Astrocyte (in vitro differentiated cells and primary cell): ENCODE results near the gene BTBD16. TPM values are rescaled to one million over a fixed set of nuclear protein-coding genes. Genes with fewer than 3 reads are reported as not detected.

Source experiments
- DNase-seq: peaks from one replicate; pipeline ENCODE4 v3.0.0-alpha.2; 2010; ENCODE audit warnings: low read depth
- FAIRE-seq: peaks from 2 replicates; lab custom pipeline; 2011; peaks lifted over from hg19 to GRCh38; lab: Jason Lieb, UNC
- H2AFZ ChIP-seq: 2 replicates; pipeline ENCODE4 v1.6.0; 2012; ENCODE audit warnings: low read depth, low read length, inconsistent platforms
- H3K27ac ChIP-seq: 2 replicates; pipeline ENCODE4 v1.5.1; 2011; ENCODE audit warnings: low read depth, low read length, inconsistent platforms
- H3K27me3 ChIP-seq: 2 replicates; pipeline ENCODE4 v1.6.0; 2011; ENCODE audit warnings: low read length, inconsistent platforms; ENCODE audit not compliant: insufficient read depth
- H3K36me3 ChIP-seq: 2 replicates; pipeline ENCODE4 v1.5.1; 2011; ENCODE audit warnings: low read length, inconsistent platforms; ENCODE audit not compliant: insufficient read depth
- H3K4me1 ChIP-seq: 2 replicates; pipeline ENCODE4 v1.5.1; 2011; ENCODE audit warnings: low read length, inconsistent platforms; ENCODE audit not compliant: insufficient read depth
- H3K4me2 ChIP-seq: 2 replicates; pipeline ENCODE4 v1.6.0; 2012; ENCODE audit warnings: low read length, inconsistent platforms
- H3K4me3 ChIP-seq: 2 replicates; pipeline ENCODE4 v1.5.1; 2011; ENCODE audit warnings: low read depth, mild to moderate bottlenecking, low read length, inconsistent platforms; ENCODE audit not compliant: insufficient read depth
- H3K79me2 ChIP-seq: 2 replicates; pipeline ENCODE4 v1.6.0; 2012; ENCODE audit warnings: mild to moderate bottlenecking, low read length, inconsistent platforms; ENCODE audit not compliant: insufficient read depth
- H3K9ac ChIP-seq: 2 replicates; pipeline ENCODE4 v1.6.0; 2012; ENCODE audit warnings: mild to moderate bottlenecking, low read length, inconsistent platforms
- H3K9me3 ChIP-seq: 2 replicates; pipeline ENCODE4 v1.5.1; 2012; ENCODE audit warnings: low read depth, mild to moderate bottlenecking, low read length, inconsistent platforms; ENCODE audit not compliant: insufficient read depth
- H4K20me1 ChIP-seq: 2 replicates; pipeline ENCODE4 v1.6.0; 2012; ENCODE audit warnings: low read length, inconsistent platforms; ENCODE audit not compliant: insufficient read depth
- H3K27ac Mint-ChIP-seq: one replicate; pipeline ENCODE4 v1.8.0; 2021; ENCODE audit warnings: mild to moderate bottlenecking, mixed read lengths; ENCODE audit not compliant: unreplicated experiment
- H3K27me3 Mint-ChIP-seq: one replicate; pipeline ENCODE4 v1.8.0; 2021; ENCODE audit warnings: low read depth, mixed read lengths; ENCODE audit not compliant: unreplicated experiment
- H3K36me3 Mint-ChIP-seq: one replicate; pipeline ENCODE4 v1.8.0; 2021; ENCODE audit warnings: low read depth, mixed read lengths; ENCODE audit not compliant: unreplicated experiment
- H3K4me1 Mint-ChIP-seq: one replicate; pipeline ENCODE4 v1.8.0; 2021; ENCODE audit warnings: low read depth, mixed read lengths; ENCODE audit not compliant: unreplicated experiment
- H3K4me3 Mint-ChIP-seq: one replicate; pipeline ENCODE4 v1.8.0; 2021; ENCODE audit warnings: mild to moderate bottlenecking, moderate library complexity, mixed read lengths; ENCODE audit not compliant: unreplicated experiment
- H3K9me3 Mint-ChIP-seq: one replicate; pipeline ENCODE4 v1.8.0; 2021; ENCODE audit warnings: mild to moderate bottlenecking, mixed read lengths; ENCODE audit not compliant: unreplicated experiment
- EZH2 ChIP-seq: IDR thresholded peaks from 2 replicates; pipeline ENCODE4 v1.6.1; 2012; ENCODE audit warnings: mild to moderate bottlenecking, low read length, inconsistent platforms; ENCODE audit not compliant: insufficient read depth
- total RNA-seq: library from RNA; stranded (reverse); gene quantifications from 2 replicates; pipeline ENCODE4 v1.2.1, GENCODE V29; 2021
- TF ChIP-seq, protein P1 (sequence below): IDR thresholded peaks from 2 replicates; pipeline ENCODE4 v1.5.1; 2011; ENCODE audit warnings: low read depth, mild to moderate bottlenecking, inconsistent platforms, low read length, moderate library complexity; ENCODE audit not compliant: insufficient read depth

BTBD16 gene
- total RNA-seq, 1 donor from 2014 or later, result not detected

DNA sequence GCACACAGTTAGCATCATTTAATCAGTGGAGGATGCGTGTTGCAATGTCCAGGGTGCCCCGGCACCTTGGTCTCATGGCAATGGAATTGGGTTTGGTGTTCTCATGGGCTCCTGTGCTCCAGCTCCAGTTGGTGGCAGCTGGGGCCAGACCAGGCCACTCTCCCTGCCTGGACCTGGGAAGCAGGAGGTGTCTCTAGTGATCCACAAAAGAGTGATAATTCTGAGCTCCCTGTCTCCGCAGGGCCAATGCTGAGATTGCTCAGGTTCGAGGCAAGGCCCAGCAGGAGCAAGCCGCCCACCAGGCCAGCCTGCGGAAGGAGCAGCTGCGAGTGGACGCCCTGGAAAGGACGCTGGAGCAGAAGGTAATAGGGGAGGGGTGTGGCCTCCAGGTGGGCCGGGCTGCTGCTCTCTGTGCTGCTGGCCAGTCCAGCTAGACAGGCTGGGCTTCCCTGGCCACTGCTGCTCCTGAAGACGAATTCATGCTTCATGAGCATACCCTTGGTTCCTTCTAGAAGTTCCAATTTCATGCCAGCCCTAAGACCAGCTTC, 21.7 kb upstream of the BTBD16 start:
- DNase-seq (no peak), FAIRE-seq (no peak)
- Histone ChIP-seq H3K4me3 (no peak overlapping the region), H3K27me3 (no peaks in the 10 kb centered on the region), H3K4me1 (no peaks in the 10 kb centered on the region), H4K20me1 (no peaks in the 10 kb centered on the region), H3K36me3 (no peaks in the 10 kb centered on the region), H3K27ac (no peak overlapping the region), H3K4me2 (no peak overlapping the region), H3K79me2 (no peaks in the 10 kb centered on the region), H2AFZ (no peak overlapping the region), H3K9me3 (no peaks in the 10 kb centered on the region), H3K9ac (no peak overlapping the region)
- no peak for TF ChIP-seq EZH2
- TF ChIP-seq, protein P1, sequence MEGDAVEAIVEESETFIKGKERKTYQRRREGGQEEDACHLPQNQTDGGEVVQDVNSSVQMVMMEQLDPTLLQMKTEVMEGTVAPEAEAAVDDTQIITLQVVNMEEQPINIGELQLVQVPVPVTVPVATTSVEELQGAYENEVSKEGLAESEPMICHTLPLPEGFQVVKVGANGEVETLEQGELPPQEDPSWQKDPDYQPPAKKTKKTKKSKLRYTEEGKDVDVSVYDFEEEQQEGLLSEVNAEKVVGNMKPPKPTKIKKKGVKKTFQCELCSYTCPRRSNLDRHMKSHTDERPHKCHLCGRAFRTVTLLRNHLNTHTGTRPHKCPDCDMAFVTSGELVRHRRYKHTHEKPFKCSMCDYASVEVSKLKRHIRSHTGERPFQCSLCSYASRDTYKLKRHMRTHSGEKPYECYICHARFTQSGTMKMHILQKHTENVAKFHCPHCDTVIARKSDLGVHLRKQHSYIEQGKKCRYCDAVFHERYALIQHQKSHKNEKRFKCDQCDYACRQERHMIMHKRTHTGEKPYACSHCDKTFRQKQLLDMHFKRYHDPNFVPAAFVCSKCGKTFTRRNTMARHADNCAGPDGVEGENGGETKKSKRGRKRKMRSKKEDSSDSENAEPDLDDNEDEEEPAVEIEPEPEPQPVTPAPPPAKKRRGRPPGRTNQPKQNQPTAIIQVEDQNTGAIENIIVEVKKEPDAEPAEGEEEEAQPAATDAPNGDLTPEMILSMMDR, result no peak
- Mint-ChIP-seq H3K9me3 (no peaks in the 10 kb centered on the region), H3K36me3 (peaks cover 7% of the 10 kb centered on the region), H3K4me3 (no peak overlapping the region), H3K27ac (no peak overlapping the region), H3K4me1 (no peaks in the 10 kb centered on the region), H3K27me3 (peaks cover 4% of the 10 kb centered on the region)

DNA sequence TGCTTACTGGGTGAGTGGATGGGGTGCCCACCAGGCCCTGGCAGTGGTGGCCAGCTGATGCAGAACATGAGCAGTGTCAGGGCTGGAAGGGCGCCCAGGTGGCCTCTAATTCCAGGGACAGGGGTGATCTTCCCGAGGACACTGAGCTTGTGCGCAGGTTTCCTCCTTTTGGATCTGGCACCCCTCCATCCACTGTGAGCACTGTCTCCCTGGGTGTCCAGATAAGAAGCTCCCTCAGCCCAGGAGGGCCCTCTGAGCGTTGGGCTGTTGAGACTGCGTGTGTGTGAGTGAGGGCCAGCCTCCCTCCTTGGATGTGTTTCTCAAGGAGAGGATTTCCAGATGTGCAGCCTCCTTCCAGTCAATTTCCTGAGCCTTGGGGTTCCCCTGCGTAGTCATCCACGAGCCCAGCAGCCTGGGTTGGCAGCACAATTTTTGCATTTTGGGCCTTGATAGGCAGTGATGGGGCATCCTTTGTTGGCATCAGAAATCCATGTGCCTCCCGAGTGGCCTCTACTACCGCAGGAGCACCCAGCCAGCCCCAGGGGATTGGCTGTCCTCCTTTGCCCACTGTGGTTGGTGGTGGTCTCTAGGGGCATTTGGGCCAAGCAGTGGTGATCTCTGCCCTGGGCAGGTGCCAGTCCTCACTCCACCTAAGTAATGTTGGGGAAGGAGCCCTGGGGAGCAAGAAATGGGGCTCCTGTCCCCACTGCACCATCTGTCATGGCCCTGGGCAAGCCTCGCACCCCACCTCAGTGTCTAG, 20.9 kb upstream of the BTBD16 start:
- no peak for FAIRE-seq
- no peak for DNase-seq
- Mint-ChIP-seq H3K27ac (no peak overlapping the region), H3K4me3 (no peak overlapping the region), H3K4me1 (no peaks in the 10 kb centered on the region), H3K36me3 (peaks cover 7% of the 10 kb centered on the region), H3K9me3 (no peaks in the 10 kb centered on the region), H3K27me3 (peaks cover 4% of the 10 kb centered on the region)
- Histone ChIP-seq H3K9ac (no peak overlapping the region), H3K27me3 (no peaks in the 10 kb centered on the region), H4K20me1 (no peaks in the 10 kb centered on the region), H3K36me3 (peaks cover 2% of the 10 kb centered on the region), H3K79me2 (no peaks in the 10 kb centered on the region), H3K4me3 (no peak overlapping the region), H2AFZ (no peak overlapping the region), H3K4me2 (no peak overlapping the region), H3K4me1 (no peaks in the 10 kb centered on the region), H3K27ac (no peak overlapping the region), H3K9me3 (no peaks in the 10 kb centered on the region)
- TF ChIP-seq, protein P1, result no peak
- no peak for TF ChIP-seq EZH2
